Measurements from ENCODE around the gene AMIGO2. TPM values are rescaled to one million over a fixed set of nuclear protein-coding genes. Genes with fewer than 3 reads are reported as not detected.
"Not testable (repeated sequence)": the region's sequence is repeated elsewhere in the genome, so short reads cannot be mapped to it uniquely, and the experiment has no call there.

AMIGO2 gene
- total RNA-seq, 2 donors from 2014 or later: 2.6 to 4.0 TPM

DNA sequence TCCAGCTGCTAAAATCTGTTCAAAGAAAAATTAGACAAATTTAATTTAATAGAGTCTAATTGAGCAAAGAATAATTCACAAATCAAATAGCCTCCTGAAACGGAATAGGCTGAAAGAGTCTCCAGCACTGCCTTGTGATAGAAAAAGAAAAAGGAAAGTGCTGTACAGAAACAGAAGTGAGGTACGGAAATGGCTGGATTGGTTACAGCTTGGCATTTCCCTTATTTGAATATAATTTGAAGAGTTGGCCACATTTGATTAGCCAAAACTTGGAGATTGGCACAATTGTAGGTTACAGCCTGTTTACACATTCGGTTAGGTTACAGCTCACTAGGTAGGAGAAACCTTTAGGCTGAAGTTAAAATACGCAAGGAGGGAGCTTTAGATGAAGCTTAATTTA, 25.1 kb downstream of the AMIGO2 start:
- ATAC-seq (no peak), DNase-seq (no peak)
- TF ChIP-seq POLR2A (IDR thresholded peaks at IDR 0.05): no peak
- TF ChIP-seq, protein P1, sequence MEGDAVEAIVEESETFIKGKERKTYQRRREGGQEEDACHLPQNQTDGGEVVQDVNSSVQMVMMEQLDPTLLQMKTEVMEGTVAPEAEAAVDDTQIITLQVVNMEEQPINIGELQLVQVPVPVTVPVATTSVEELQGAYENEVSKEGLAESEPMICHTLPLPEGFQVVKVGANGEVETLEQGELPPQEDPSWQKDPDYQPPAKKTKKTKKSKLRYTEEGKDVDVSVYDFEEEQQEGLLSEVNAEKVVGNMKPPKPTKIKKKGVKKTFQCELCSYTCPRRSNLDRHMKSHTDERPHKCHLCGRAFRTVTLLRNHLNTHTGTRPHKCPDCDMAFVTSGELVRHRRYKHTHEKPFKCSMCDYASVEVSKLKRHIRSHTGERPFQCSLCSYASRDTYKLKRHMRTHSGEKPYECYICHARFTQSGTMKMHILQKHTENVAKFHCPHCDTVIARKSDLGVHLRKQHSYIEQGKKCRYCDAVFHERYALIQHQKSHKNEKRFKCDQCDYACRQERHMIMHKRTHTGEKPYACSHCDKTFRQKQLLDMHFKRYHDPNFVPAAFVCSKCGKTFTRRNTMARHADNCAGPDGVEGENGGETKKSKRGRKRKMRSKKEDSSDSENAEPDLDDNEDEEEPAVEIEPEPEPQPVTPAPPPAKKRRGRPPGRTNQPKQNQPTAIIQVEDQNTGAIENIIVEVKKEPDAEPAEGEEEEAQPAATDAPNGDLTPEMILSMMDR (IDR thresholded peaks at IDR 0.05): no peak
- intact Hi-C loops (cut with DNase I): no loop called here
- peaks cover 0 to 12% (median 0%) of the 10 kb centered on the region in 3 donors for H3K9me3 ChIP-seq
- H3K4me1 ChIP-seq: no peaks in the 10 kb centered on the region
- H3K27me3 ChIP-seq: no peaks in the 10 kb centered on the region
- H3K36me3 ChIP-seq (replicated peaks in 1 of 2; ENCODE audit: insufficient read depth in 1 of 2, low read depth in 2 of 2): no peaks in the 10 kb centered on the region
- 79 to 80% methylated on average over 4 of the region's 4 CpGs for WGBS, 2 donors
- H3K27ac ChIP-seq: no peak overlapping the region
- no peak overlapping the region for H3K4me3 ChIP-seq

DNA sequence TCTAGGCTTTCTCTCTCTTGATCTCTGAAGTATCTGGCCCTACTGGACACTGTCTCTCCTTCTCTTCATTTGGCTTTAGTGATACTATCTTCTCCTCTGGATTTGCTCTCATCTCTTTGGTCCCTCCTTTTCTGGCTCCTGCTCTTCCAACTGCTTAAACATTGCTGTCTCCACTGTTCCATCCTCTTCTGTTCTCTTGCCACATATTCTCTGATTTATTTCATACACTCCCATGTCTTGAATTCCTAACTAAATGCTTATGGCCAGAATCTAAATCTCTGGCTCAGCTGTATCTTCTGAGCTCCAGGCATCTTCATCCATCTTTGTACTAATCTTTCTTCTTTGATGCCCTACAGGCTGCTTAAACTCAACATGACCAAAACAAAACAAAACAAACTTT, 25.8 kb downstream of the AMIGO2 start:
- DNase-seq (no peak), ATAC-seq (no peak)
- Histone ChIP-seq H3K4me1 (no peaks in the 10 kb centered on the region), H3K27ac (no peak overlapping the region), H3K36me3 (replicated peaks in 1 of 2; ENCODE audit: insufficient read depth in 1 of 2, low read depth in 2 of 2) (no peaks in the 10 kb centered on the region), H3K4me3 (no peak overlapping the region), H3K9me3 (peaks cover 0 to 12% (median 0%) of the 10 kb centered on the region in 3 donors), H3K27me3 (no peaks in the 10 kb centered on the region)
- TF ChIP-seq, protein P1 (IDR thresholded peaks at IDR 0.05): no peak
- TF ChIP-seq POLR2A (IDR thresholded peaks at IDR 0.05): no peak
- intact Hi-C loops (cut with DNase I): no loop called here

DNA sequence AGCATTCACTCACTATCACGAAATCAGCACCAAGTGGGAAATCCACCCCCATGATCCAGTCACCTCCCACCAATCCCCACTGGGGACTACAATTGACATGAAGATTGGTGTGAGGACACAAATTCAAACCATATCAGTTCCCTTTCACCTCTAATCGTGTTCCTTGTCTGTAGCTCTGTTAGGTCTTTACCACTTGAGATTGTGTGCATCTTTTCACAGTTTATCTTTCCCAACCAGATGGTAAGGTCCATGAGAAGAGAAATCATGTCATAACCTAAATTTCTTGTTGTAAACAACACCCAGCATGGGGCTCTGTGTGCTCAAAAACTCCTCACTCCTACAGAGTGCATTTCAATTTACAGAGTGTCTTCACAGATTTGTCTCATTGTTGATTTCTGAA, 27.5 kb downstream of the AMIGO2 start:
- intact Hi-C loops (cut with DNase I): no loop called here
- WGBS, 2 donors: 49 to 52% methylated on average over 2 of the region's 2 CpGs
- Histone ChIP-seq H3K27ac (no peak overlapping the region), H3K4me1 (no peaks in the 10 kb centered on the region), H3K27me3 (no peaks in the 10 kb centered on the region), H3K36me3 (replicated peaks in 1 of 2; ENCODE audit: insufficient read depth in 1 of 2, low read depth in 2 of 2) (no peaks in the 10 kb centered on the region), H3K9me3 (peaks cover 0 to 12% (median 0%) of the 10 kb centered on the region in 3 donors), H3K4me3 (no peak overlapping the region)
- ATAC-seq (no peak), DNase-seq (no peak)
- TF ChIP-seq, protein P1 (IDR thresholded peaks at IDR 0.05): no peak
- TF ChIP-seq POLR2A (IDR thresholded peaks at IDR 0.05): no peak

DNA sequence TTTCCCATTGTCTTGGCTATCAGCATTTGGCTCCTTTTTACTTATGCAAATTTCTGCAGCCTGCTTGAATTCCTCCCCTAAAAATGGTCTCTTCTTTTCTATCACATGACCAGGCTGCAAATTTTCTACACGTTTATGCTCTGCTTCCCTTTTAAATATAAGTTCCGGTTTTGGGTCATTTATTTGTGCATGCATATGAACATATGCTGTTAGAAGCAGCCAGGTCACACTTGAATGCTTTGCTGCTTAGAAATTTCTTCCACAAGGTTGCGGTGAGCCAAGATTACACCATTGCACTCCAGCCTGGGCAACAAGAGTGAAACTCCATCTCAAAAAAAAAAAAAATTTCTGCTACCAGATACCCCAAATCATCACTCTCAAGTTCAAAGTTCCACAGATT, 28.5 kb downstream of the AMIGO2 start:
- H3K27me3 ChIP-seq; H3K4me3 ChIP-seq; DNase-seq; H3K27ac ChIP-seq; ATAC-seq; H3K36me3 ChIP-seq (replicated peaks in 1 of 2; ENCODE audit: insufficient read depth in 1 of 2, low read depth in 2 of 2); H3K4me1 ChIP-seq; intact Hi-C loops (cut with DNase I): not testable (repeated sequence)
- 77 to 84% methylated on average over 3 of the region's 3 CpGs for WGBS, 2 donors
- peaks cover 0 to 12% (median 0%) of the 10 kb centered on the region in 3 donors for H3K9me3 ChIP-seq

DNA sequence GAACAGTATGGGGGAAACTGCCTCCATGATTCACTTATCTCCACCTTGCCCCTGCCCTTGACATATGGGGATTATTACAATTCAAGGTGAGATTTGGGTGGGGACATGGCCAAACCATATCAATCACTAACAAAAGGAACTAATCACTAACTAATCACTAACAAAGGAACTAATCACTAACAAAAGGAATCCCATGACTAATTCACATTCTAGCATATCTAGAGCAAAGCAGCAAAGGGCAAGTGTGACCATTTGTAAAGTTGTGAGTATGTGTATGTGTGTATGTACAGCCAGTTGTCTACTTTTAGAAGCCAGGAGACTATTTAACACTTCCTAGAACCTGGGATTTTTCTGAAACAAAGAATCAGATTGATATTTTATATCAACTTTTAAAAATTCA, 31.2 kb downstream of the AMIGO2 start:
- H3K27me3 ChIP-seq: no peaks in the 10 kb centered on the region
- no peak for DNase-seq
- ATAC-seq: no peak
- no peak overlapping the region for H3K27ac ChIP-seq
- intact Hi-C loops (cut with DNase I): no loop called here
- no peaks in the 10 kb centered on the region for H3K36me3 ChIP-seq (replicated peaks in 1 of 2; ENCODE audit: insufficient read depth in 1 of 2, low read depth in 2 of 2)
- no peaks in the 10 kb centered on the region for H3K4me1 ChIP-seq
- no peak overlapping the region for H3K4me3 ChIP-seq
- H3K9me3 ChIP-seq: peaks cover 0 to 12% (median 0%) of the 10 kb centered on the region in 3 donors
- TF ChIP-seq, protein P1 (IDR thresholded peaks at IDR 0.05): no peak
- TF ChIP-seq POLR2A (IDR thresholded peaks at IDR 0.05): no peak

Data from body of pancreas (tissue), 4 donors.